Measurements from ENCODE around the gene PHLDB1. TPM values are rescaled to one million over a fixed set of nuclear protein-coding genes. Genes with fewer than 3 reads are reported as not detected.

The PHLDB1 gene
- polyA plus RNA-seq, 2 donors, result 12.9 to 25.7 TPM

DNA sequence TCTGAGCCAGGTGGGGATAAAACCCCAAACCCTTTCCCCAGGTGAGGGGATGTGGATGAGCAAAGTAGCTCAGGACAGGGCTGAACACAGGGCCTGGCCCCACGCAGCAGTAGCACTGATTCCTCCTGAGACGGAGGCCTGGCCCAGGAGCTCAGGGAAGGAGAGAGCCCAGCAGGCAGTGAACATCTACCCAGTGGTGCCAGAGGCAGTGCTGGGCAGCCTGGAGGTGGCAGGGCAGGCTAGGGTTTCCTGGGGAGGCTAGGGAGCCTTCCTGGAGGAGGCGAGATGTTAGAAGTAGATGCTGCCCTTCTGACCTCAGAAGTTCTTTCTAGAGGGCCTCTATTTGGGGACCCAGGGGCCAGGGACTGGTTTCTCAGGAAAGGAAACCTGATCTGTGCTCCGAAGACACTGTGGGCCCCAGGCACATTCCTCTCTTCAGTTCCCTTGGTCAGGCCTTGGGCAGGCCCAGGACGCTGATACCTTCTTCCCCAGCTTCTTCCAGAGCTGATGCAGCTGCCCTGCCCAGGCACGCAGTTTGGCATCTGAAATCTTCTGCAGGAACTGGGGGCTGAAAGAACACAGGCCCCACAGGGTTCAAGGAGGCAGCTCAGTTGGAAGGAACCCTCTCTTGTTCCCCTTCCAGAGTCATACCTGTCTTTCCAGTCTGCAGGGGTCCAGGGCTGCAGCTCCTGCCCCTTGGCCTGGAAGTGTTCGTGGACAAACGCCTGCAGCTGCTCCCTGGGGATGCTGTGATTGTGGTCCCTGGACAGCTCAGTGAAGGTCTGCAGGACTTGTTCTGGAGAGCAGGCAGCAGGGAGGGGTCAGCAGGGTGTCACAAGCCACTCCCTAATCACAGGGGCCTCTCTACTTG lies 55.2 kb downstream of the PHLDB1 start:
- 62 to 72% methylated on average over 8 of the region's 8 CpGs for WGBS, 2 donors
- Histone ChIP-seq H3K4me3 (ENCODE audit: low read depth in 1 of 2, low read length in 2 of 2) (no peak overlapping the region), H3K27ac (ENCODE audit: low read depth in 2 of 2, low read length in 1 of 2) (no peak overlapping the region), H3K9me3 (ENCODE audit: control insufficient read depth in 2 of 2, insufficient read depth in 1 of 2, low read depth in 1 of 2, low read length in 1 of 2) (no peaks in the 10 kb centered on the region), H3K27me3 (ENCODE audit: control insufficient read depth in 1 of 2, insufficient read depth in 2 of 2, low read length in 2 of 2) (no peaks in the 10 kb centered on the region), H3K36me3 (ENCODE audit: control insufficient read depth in 2 of 2, insufficient read depth in 2 of 2, low read length in 1 of 2) (no peaks in the 10 kb centered on the region), H3K4me1 (ENCODE audit: control insufficient read depth in 2 of 2, insufficient read depth in 2 of 2, low read length in 1 of 2) (peaks cover 0 to 21% of the 10 kb centered on the region in 2 donors)

DNA sequence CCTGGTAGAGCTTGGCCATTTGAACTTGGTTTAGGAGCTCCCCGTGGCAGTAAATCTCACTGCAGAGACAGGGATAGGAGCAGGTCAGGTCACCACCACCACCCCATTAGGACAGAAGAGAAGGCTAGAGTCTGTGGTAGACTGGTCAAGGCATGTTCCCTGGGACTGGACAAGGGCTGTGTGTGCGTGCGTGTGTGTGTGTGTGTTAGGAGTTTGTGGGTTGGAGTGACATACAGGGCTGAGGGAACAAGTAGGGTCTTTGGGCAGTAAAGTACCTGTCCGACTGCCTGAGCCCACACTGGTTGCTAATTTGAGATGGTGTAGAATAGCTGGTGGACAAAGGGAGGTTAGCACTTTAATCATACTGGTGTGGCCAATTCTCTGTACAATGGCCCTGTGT lies 56.0 kb downstream of the PHLDB1 start:
- H3K4me3 ChIP-seq (ENCODE audit: low read depth in 1 of 2, low read length in 2 of 2), result no peak overlapping the region
- H3K27ac ChIP-seq (ENCODE audit: low read depth in 2 of 2, low read length in 1 of 2), result no peak overlapping the region
- H3K27me3 ChIP-seq (ENCODE audit: control insufficient read depth in 1 of 2, insufficient read depth in 2 of 2, low read length in 2 of 2), result no peaks in the 10 kb centered on the region
- 93% methylated on average over 4 of the region's 4 CpGs for WGBS, 2 donors
- no peaks in the 10 kb centered on the region for H3K9me3 ChIP-seq (ENCODE audit: control insufficient read depth in 2 of 2, insufficient read depth in 1 of 2, low read depth in 1 of 2, low read length in 1 of 2)
- peaks cover 0 to 21% of the 10 kb centered on the region in 2 donors for H3K4me1 ChIP-seq (ENCODE audit: control insufficient read depth in 2 of 2, insufficient read depth in 2 of 2, low read length in 1 of 2)
- no peaks in the 10 kb centered on the region for H3K36me3 ChIP-seq (ENCODE audit: control insufficient read depth in 2 of 2, insufficient read depth in 2 of 2, low read length in 1 of 2)

DNA sequence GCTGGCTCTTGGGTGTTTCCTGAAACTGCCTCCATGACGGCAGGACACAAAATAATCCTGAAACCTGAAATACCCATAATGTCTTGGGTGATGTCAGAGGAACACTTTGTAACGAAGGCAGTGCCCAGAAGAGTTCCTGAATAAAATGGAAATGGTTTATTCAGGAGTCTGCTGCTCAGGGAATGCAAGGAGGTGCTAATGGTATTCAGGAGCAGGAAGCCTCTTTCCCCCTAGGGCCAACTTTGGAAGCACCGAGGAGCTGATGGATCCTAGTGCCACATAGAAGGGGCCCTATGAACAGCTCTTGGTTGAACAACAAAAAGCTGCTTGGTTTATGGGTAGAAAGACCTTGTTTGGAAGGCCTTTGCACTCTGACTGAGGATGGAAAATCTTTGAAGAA lies 56.5 kb downstream of the PHLDB1 start:
- Histone ChIP-seq H3K4me3 (ENCODE audit: low read depth in 1 of 2, low read length in 2 of 2) (no peak overlapping the region), H3K4me1 (ENCODE audit: control insufficient read depth in 2 of 2, insufficient read depth in 2 of 2, low read length in 1 of 2) (peaks cover 0 to 21% of the 10 kb centered on the region in 2 donors), H3K9me3 (ENCODE audit: control insufficient read depth in 2 of 2, insufficient read depth in 1 of 2, low read depth in 1 of 2, low read length in 1 of 2) (no peaks in the 10 kb centered on the region), H3K27me3 (ENCODE audit: control insufficient read depth in 1 of 2, insufficient read depth in 2 of 2, low read length in 2 of 2) (no peaks in the 10 kb centered on the region), H3K36me3 (ENCODE audit: control insufficient read depth in 2 of 2, insufficient read depth in 2 of 2, low read length in 1 of 2) (no peaks in the 10 kb centered on the region), H3K27ac (ENCODE audit: low read depth in 2 of 2, low read length in 1 of 2) (no peak overlapping the region)
- 75 to 83% methylated on average over 3 of the region's 3 CpGs for WGBS, 2 donors

DNA sequence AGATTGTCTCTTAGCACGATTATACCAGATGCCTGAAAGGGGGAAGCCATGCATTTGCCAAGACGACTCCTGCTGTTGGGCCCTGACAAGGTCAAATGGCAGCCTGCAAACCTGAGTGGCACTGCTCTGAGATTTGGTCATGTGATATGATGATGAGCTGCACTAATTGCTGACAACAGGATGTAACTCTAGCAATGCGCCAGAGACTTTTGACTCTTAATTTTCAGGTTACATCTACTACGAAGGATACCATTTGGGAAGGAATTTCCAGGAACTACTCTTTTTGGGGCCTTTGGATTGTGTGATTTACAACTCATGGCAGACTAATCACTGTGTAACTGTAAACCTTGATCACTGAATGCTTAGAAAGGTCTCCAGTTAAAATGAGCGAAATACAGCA lies 59.0 kb downstream of the PHLDB1 start:
- Histone ChIP-seq H3K4me3 (ENCODE audit: low read depth in 1 of 2, low read length in 2 of 2) (no peak overlapping the region), H3K27ac (ENCODE audit: low read depth in 2 of 2, low read length in 1 of 2) (no peak overlapping the region), H3K27me3 (ENCODE audit: control insufficient read depth in 1 of 2, insufficient read depth in 2 of 2, low read length in 2 of 2) (no peaks in the 10 kb centered on the region), H3K4me1 (ENCODE audit: control insufficient read depth in 2 of 2, insufficient read depth in 2 of 2, low read length in 1 of 2) (peaks cover 0 to 9% of the 10 kb centered on the region in 2 donors), H3K36me3 (ENCODE audit: control insufficient read depth in 2 of 2, insufficient read depth in 2 of 2, low read length in 1 of 2) (no peaks in the 10 kb centered on the region), H3K9me3 (ENCODE audit: control insufficient read depth in 2 of 2, insufficient read depth in 1 of 2, low read depth in 1 of 2, low read length in 1 of 2) (no peaks in the 10 kb centered on the region)
- 88 to 90% methylated on average over 5 of the region's 5 CpGs for WGBS, 2 donors

DNA sequence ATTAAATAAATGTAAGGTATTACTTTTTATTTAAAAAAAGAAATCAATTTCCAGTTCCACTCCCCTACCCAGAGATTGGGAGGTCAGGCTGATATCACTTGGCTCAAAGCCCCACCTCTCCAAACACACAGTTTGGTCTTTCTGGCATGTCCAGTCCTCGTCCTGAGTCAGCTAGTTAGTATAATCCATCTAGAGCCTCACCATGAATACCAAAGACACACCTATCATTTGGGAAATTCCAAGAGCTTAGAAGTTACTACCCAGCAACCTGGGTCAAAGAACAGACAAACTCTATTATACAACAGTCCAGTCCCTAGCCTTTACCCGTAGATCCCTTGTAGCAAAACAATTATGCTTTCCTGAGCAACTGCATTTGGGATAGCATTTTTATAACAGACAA lies 62.6 kb downstream of the PHLDB1 start:
- Histone ChIP-seq H3K36me3 (ENCODE audit: control insufficient read depth in 2 of 2, insufficient read depth in 2 of 2, low read length in 1 of 2) (no peaks in the 10 kb centered on the region), H3K9me3 (ENCODE audit: control insufficient read depth in 2 of 2, insufficient read depth in 1 of 2, low read depth in 1 of 2, low read length in 1 of 2) (no peaks in the 10 kb centered on the region), H3K27ac (ENCODE audit: low read depth in 2 of 2, low read length in 1 of 2) (no peak overlapping the region), H3K4me3 (ENCODE audit: low read depth in 1 of 2, low read length in 2 of 2) (no peak overlapping the region), H3K4me1 (ENCODE audit: control insufficient read depth in 2 of 2, insufficient read depth in 2 of 2, low read length in 1 of 2) (no peaks in the 10 kb centered on the region), H3K27me3 (ENCODE audit: control insufficient read depth in 1 of 2, insufficient read depth in 2 of 2, low read length in 2 of 2) (no peaks in the 10 kb centered on the region)
- WGBS, 2 donors, result 41 to 56% methylated on average over 2 of the region's 2 CpGs

DNA sequence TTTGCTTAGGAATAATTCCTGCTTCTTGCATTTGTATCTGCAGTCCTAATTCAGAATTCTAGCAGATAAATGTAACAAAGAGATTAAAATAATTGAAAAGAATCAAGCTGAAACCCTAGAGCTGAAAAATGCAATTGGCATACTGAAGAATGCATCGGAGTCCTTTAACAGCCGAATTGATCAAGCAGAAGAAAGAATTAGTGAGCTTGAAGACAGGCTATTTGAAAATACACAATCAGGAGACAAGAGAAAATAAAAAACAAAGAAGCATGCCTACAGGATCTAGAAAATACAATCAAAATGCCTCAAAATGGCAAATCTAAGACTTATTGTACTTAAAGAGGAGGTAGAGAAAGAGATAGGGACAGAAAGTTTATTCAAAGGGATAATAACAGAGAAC lies 63.8 kb downstream of the PHLDB1 start:
- H3K27ac ChIP-seq (ENCODE audit: low read depth in 2 of 2, low read length in 1 of 2), result no peak overlapping the region
- H3K36me3 ChIP-seq (ENCODE audit: control insufficient read depth in 2 of 2, insufficient read depth in 2 of 2, low read length in 1 of 2), result no peaks in the 10 kb centered on the region
- no peak overlapping the region for H3K4me3 ChIP-seq (ENCODE audit: low read depth in 1 of 2, low read length in 2 of 2)
- H3K4me1 ChIP-seq (ENCODE audit: control insufficient read depth in 2 of 2, insufficient read depth in 2 of 2, low read length in 1 of 2), result no peaks in the 10 kb centered on the region
- H3K9me3 ChIP-seq (ENCODE audit: control insufficient read depth in 2 of 2, insufficient read depth in 1 of 2, low read depth in 1 of 2, low read length in 1 of 2), result no peaks in the 10 kb centered on the region
- no peaks in the 10 kb centered on the region for H3K27me3 ChIP-seq (ENCODE audit: control insufficient read depth in 1 of 2, insufficient read depth in 2 of 2, low read length in 2 of 2)
- WGBS, 2 donors, result 90 to 94% methylated on average over 2 of the region's 2 CpGs

DNA sequence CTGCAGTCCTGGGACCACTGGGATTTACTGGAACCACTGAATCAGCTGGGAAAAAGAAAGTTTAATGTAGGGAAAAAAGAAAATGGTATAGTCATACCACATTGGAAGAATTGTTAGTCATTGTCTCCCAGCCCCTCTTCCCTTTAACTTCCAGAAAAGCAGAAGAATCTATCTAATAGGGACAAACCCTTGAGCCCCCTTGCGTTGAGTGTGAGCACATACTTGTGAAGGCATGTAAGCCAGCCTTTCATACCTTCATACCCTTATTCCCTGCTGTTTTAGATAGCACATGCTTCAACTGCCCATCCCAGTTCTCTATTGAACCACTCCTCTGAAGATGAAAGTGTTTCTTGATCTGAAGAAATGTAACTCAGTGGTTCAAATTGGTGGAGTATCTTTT lies 65.4 kb downstream of the PHLDB1 start:
- H3K4me3 ChIP-seq (ENCODE audit: low read depth in 1 of 2, low read length in 2 of 2), result no peak overlapping the region
- H3K27me3 ChIP-seq (ENCODE audit: control insufficient read depth in 1 of 2, insufficient read depth in 2 of 2, low read length in 2 of 2), result no peaks in the 10 kb centered on the region
- no peak overlapping the region for H3K27ac ChIP-seq (ENCODE audit: low read depth in 2 of 2, low read length in 1 of 2)
- 70% methylated on average over 1 of the region's 1 CpG for WGBS, 2 donors
- H3K4me1 ChIP-seq (ENCODE audit: control insufficient read depth in 2 of 2, insufficient read depth in 2 of 2, low read length in 1 of 2), result no peaks in the 10 kb centered on the region
- H3K36me3 ChIP-seq (ENCODE audit: control insufficient read depth in 2 of 2, insufficient read depth in 2 of 2, low read length in 1 of 2), result no peaks in the 10 kb centered on the region
- H3K9me3 ChIP-seq (ENCODE audit: control insufficient read depth in 2 of 2, insufficient read depth in 1 of 2, low read depth in 1 of 2, low read length in 1 of 2), result no peaks in the 10 kb centered on the region

DNA sequence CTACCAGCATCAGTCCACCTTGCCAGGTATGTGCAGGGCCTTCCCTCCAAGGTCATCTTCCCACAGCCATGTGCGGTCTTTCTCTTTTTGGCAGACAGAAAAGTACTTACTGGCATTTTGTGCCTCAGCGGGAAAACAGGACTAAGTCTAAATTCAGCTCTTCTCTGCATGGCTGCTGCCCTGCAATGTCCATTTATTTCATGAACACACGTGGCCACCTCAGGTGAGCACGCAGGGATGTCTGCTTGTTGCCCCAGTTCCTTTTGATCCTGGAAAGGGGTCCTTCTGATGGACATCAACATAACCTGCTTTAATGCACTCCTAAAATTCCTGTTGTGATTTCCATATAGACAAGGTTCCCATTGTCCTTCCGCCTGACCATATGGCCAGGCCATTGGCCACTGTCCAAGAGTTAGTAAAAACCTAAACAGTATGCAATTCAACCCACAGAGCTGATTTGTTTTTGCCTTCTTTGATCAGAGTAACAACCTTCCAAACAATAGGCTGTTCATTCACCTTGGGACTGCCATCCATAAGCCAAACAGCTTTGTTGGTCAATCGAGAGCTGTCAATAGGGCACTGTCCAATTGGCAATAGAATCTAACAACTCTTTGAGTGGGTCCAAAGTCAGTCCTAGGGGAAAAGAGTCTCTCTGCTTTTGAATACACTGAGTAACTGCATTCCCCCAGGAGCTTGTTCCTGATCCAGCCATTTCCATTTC lies 66.1 kb downstream of the PHLDB1 start:
- no peak overlapping the region for H3K4me3 ChIP-seq (ENCODE audit: low read depth in 1 of 2, low read length in 2 of 2)
- no peaks in the 10 kb centered on the region for H3K4me1 ChIP-seq (ENCODE audit: control insufficient read depth in 2 of 2, insufficient read depth in 2 of 2, low read length in 1 of 2)
- WGBS, 2 donors, result 73 to 80% methylated on average over 6 of the region's 6 CpGs
- no peaks in the 10 kb centered on the region for H3K9me3 ChIP-seq (ENCODE audit: control insufficient read depth in 2 of 2, insufficient read depth in 1 of 2, low read depth in 1 of 2, low read length in 1 of 2)
- H3K36me3 ChIP-seq (ENCODE audit: control insufficient read depth in 2 of 2, insufficient read depth in 2 of 2, low read length in 1 of 2), result no peaks in the 10 kb centered on the region
- no peak overlapping the region for H3K27ac ChIP-seq (ENCODE audit: low read depth in 2 of 2, low read length in 1 of 2)
- H3K27me3 ChIP-seq (ENCODE audit: control insufficient read depth in 1 of 2, insufficient read depth in 2 of 2, low read length in 2 of 2), result no peaks in the 10 kb centered on the region

DNA sequence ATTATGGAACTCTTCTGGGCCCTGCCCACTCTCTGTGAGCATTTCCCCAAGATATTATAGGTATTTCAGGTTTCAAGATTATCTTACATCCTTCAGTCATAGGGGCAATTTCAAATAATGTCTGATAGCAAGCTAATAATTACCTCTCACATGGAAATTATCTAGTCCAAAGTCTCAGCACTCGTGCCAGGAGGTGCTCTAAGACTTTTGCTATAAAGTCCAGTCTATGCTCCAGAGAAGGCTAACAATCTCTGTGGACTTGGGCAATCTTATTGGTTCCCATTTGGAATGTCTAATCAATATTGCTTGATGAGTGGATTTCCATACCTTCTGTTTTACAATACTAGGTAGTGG lies 66.6 kb downstream of the PHLDB1 start:
- no peak overlapping the region for H3K27ac ChIP-seq (ENCODE audit: low read depth in 2 of 2, low read length in 1 of 2)
- no peaks in the 10 kb centered on the region for H3K36me3 ChIP-seq (ENCODE audit: control insufficient read depth in 2 of 2, insufficient read depth in 2 of 2, low read length in 1 of 2)
- H3K4me3 ChIP-seq (ENCODE audit: low read depth in 1 of 2, low read length in 2 of 2), result no peak overlapping the region
- H3K4me1 ChIP-seq (ENCODE audit: control insufficient read depth in 2 of 2, insufficient read depth in 2 of 2, low read length in 1 of 2), result peaks cover 2 to 5% of the 10 kb centered on the region in 2 donors
- H3K9me3 ChIP-seq (ENCODE audit: control insufficient read depth in 2 of 2, insufficient read depth in 1 of 2, low read depth in 1 of 2, low read length in 1 of 2), result no peaks in the 10 kb centered on the region
- no peaks in the 10 kb centered on the region for H3K27me3 ChIP-seq (ENCODE audit: control insufficient read depth in 1 of 2, insufficient read depth in 2 of 2, low read length in 2 of 2)
- 66 to 88% methylated on average over 1 of the region's 1 CpG for WGBS, 2 donors

All from esophagus (tissue), 2 donors.